Measurements from ENCODE around the gene FAM72C. TPM values are rescaled to one million over a fixed set of nuclear protein-coding genes. Genes with fewer than 3 reads are reported as not detected.
A peak's percentile ranks its signal among the peaks of the same experiment; 100 is the strongest.
"Not testable (repeated sequence)": the region's sequence is repeated elsewhere in the genome, so short reads cannot be mapped to it uniquely, and the experiment has no call there.

The FAM72C gene
- total RNA-seq, 2 donors from 2014 or later: 5.4 to 5.8 TPM

DNA sequence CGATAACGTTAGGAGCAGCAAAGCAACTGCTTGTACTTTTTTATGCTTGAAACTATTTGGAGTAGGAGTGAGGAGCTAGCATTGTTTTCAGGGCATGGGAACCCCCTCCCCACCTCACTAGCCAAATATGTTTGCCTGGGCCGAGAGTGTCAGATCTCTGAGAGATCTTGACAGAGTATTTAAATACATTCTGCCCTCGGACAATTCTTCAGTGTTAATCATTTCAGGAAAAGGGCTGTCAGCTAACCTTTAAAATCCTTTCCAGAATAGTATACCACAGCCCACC, 17.6 kb upstream of the FAM72C start:
- H3K4me3 ChIP-seq (ENCODE audit: low read length); DNase-seq; H3K27me3 Mint-ChIP-seq (ENCODE audit: insufficient read depth); H3K4me1 ChIP-seq (ENCODE audit: control insufficient read depth, insufficient read depth, low read length); H3K36me3 ChIP-seq (ENCODE audit: control insufficient read depth, insufficient read depth, low read length); H3K36me3 Mint-ChIP-seq (ENCODE audit: low read depth); H3K4me3 Mint-ChIP-seq; H3K27me3 ChIP-seq (ENCODE audit: control insufficient read depth, insufficient read depth, low read length, poor library complexity, severe bottlenecking); H3K9me3 Mint-ChIP-seq; H3K27ac Mint-ChIP-seq; H3K9me3 ChIP-seq (ENCODE audit: control insufficient read depth, low read length); H3K9ac ChIP-seq (ENCODE audit: extremely low read depth, low read length, poor library complexity, severe bottlenecking); H3K27ac ChIP-seq (ENCODE audit: low read depth, low read length); H3K4me1 Mint-ChIP-seq: not testable (repeated sequence)
- no CpG with 5 or more reads among the region's 4 CpGs for WGBS, 2 experiments (ENCODE audit: insufficient coverage in 1 of 2, insufficient read length in 1 of 2)

DNA sequence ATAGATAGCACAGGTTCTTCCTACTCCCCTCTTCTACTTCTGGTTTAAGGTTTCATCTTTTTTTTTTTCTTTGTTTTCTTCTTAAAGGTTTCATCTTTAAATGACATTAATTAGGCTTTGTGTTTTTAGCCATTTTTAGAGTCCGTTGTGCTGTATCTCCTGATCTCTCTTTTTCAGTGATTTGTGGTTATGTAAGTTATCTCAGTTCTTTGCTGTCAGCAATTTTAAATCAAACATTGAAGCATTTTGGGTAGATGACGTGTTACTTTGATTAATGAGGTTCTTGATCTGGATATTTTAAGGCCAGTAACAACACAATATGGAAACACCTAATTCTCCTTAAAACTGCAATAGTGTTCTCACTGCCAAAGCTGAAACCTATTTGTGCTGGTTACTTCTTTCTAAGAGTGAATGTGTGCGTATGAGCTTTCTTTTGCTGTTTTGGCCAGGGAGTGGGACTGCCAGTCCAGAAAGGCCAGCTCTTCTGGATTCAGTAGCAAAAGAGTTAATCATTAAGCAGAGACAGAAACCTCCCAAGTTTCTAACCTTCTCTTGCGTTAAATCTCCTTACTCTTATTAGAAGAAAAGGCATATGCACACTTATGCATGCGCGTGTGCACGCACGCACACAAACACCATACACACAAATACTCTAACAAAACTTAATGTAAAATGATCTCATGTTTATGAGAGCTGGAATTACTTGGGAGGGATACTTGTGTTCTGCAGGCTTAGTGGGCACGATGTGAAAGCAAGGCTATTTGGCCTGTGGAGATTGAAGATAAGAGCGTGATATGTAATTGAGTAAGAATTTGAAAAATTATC, 17.0 kb upstream of the FAM72C start:
- not testable (repeated sequence) for H3K4me3 Mint-ChIP-seq, H3K4me1 Mint-ChIP-seq
- no CpG with 5 or more reads among the region's 10 CpGs for WGBS, 2 experiments (ENCODE audit: insufficient coverage in 1 of 2, insufficient read length in 1 of 2)

DNA sequence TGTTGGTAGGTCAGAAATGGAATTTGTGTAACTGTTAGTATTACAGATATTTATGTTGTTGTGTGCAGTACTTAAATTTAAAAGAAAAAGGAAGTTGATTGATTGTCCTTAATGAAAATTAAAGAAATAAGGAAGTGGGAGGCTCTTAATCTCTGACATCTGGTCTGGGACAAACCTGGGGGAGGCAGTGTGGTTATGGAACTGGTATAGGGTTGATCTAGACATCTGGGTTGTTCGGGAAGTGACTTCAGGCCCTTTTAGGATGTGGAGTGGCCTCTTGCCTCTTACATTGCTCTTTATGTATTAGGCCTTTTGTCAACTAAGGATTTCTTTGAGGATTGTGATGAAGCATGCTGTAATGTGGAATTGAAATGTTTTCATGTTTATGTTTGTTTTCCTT, 16.1 kb upstream of the FAM72C start:
- not testable (repeated sequence) for H3K36me3 Mint-ChIP-seq (ENCODE audit: low read depth); H3K4me3 Mint-ChIP-seq; H3K27ac Mint-ChIP-seq; H3K4me1 Mint-ChIP-seq; H3K27me3 Mint-ChIP-seq (ENCODE audit: insufficient read depth); H3K27ac ChIP-seq (ENCODE audit: low read depth, low read length); DNase-seq; H3K9me3 ChIP-seq (ENCODE audit: control insufficient read depth, low read length); H3K9me3 Mint-ChIP-seq; H3K9ac ChIP-seq (ENCODE audit: extremely low read depth, low read length, poor library complexity, severe bottlenecking); H3K36me3 ChIP-seq (ENCODE audit: control insufficient read depth, insufficient read depth, low read length); H3K4me3 ChIP-seq (ENCODE audit: low read length); H3K4me1 ChIP-seq (ENCODE audit: control insufficient read depth, insufficient read depth, low read length); H3K27me3 ChIP-seq (ENCODE audit: control insufficient read depth, insufficient read depth, low read length, poor library complexity, severe bottlenecking)
- no CpG with 5 or more reads among the region's 1 CpG for WGBS, 2 experiments (ENCODE audit: insufficient coverage in 1 of 2, insufficient read length in 1 of 2)

More for the DNA sequence above, 17.0 kb upstream of the FAM72C start:
- H3K27ac Mint-ChIP-seq; H3K9me3 Mint-ChIP-seq; H3K27ac ChIP-seq (ENCODE audit: low read depth, low read length); H3K36me3 ChIP-seq (ENCODE audit: control insufficient read depth, insufficient read depth, low read length); H3K27me3 Mint-ChIP-seq (ENCODE audit: insufficient read depth); H3K9me3 ChIP-seq (ENCODE audit: control insufficient read depth, low read length); H3K4me3 ChIP-seq (ENCODE audit: low read length); H3K27me3 ChIP-seq (ENCODE audit: control insufficient read depth, insufficient read depth, low read length, poor library complexity, severe bottlenecking); H3K4me1 ChIP-seq (ENCODE audit: control insufficient read depth, insufficient read depth, low read length); DNase-seq; H3K9ac ChIP-seq (ENCODE audit: extremely low read depth, low read length, poor library complexity, severe bottlenecking); H3K36me3 Mint-ChIP-seq (ENCODE audit: low read depth): not testable (repeated sequence)

DNA sequence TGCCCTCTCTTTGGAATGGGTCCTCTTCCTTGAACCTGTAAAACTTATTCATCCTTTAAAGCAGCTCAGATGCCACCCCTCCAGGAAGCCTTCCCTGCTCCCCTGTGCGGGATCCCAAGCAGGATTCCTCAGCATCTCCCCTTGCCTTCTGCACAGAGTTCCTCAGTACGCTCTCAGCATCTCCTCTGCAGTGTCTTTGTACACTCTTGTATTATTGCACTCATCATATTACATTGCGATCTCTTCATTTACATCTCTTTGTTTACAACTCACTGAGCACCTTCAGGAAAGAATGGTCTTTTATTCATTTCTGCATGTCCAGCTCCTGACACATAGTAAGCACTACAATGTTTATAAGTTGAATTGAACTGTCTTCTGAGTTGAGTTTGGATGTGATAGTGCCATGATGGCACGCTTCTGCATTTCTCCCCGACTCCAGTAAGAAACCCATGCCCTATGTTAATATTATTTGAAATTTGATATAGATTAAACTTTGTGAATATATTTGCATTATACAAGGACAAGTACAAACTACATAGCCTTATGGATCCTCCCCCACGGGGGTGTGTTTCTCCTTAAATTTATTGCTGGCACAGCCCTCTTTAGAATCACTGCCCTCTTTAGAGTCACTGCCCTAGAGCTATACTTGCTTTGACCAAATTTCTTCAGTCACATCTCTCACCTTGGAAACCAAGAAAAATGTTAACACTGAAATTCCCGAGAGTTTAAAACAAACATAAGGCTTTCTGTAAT, 13.1 kb upstream of the FAM72C start:
- not testable (repeated sequence) for H3K27ac ChIP-seq (ENCODE audit: low read depth, low read length); H3K4me3 Mint-ChIP-seq; H3K4me3 ChIP-seq (ENCODE audit: low read length); DNase-seq; H3K9me3 Mint-ChIP-seq; H3K4me1 Mint-ChIP-seq; H3K27ac Mint-ChIP-seq; H3K27me3 ChIP-seq (ENCODE audit: control insufficient read depth, insufficient read depth, low read length, poor library complexity, severe bottlenecking); H3K27me3 Mint-ChIP-seq (ENCODE audit: insufficient read depth); H3K9me3 ChIP-seq (ENCODE audit: control insufficient read depth, low read length); H3K36me3 ChIP-seq (ENCODE audit: control insufficient read depth, insufficient read depth, low read length); H3K4me1 ChIP-seq (ENCODE audit: control insufficient read depth, insufficient read depth, low read length); H3K9ac ChIP-seq (ENCODE audit: extremely low read depth, low read length, poor library complexity, severe bottlenecking); H3K36me3 Mint-ChIP-seq (ENCODE audit: low read depth)
- 88% methylated on average over 2 of the region's 7 CpGs; no CpG with 5 or more reads in 1 of the 2 experiments for WGBS, 2 experiments (ENCODE audit: insufficient coverage in 1 of 2, insufficient read length in 1 of 2)

DNA sequence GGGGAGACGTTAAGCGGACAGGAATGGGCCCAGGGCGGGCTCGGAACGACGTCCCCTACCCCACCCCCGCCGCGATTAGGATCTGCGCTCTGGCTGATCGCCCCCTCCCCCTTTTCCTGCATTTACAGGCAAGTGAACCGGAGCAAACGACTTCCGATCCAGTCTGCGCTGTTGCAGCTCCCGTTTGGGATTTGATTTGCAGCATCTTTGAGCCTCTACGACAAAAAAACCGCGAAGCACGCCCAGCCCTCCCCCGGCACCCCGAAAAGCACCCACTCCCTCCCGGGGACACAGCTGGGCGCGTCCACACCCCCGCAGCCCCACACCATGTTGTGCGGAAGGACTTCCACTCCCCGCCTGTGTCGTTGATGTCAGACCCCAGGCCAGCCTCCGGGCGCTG, 2.6 kb upstream of the FAM72C start:
- not testable (repeated sequence) for H3K27me3 ChIP-seq (ENCODE audit: control insufficient read depth, insufficient read depth, low read length, poor library complexity, severe bottlenecking); H3K9me3 Mint-ChIP-seq; H3K36me3 ChIP-seq (ENCODE audit: control insufficient read depth, insufficient read depth, low read length); H3K4me1 Mint-ChIP-seq; H3K9me3 ChIP-seq (ENCODE audit: control insufficient read depth, low read length); H3K27me3 Mint-ChIP-seq (ENCODE audit: insufficient read depth); H3K27ac Mint-ChIP-seq; H3K4me1 ChIP-seq (ENCODE audit: control insufficient read depth, insufficient read depth, low read length); H3K36me3 Mint-ChIP-seq (ENCODE audit: low read depth); H3K4me3 ChIP-seq (ENCODE audit: low read length); H3K9ac ChIP-seq (ENCODE audit: extremely low read depth, low read length, poor library complexity, severe bottlenecking); H3K27ac ChIP-seq (ENCODE audit: low read depth, low read length)
- peak overlapping the region; percentile 71 for H3K4me3 Mint-ChIP-seq
- WGBS, 2 experiments (ENCODE audit: insufficient coverage in 1 of 2, insufficient read length in 1 of 2): 0% methylated on average over 2 of the region's 31 CpGs; no CpG with 5 or more reads in 1 of the 2 experiments
- peak; percentile 39 for DNase-seq

GRCh38 chr1:143973876-143974414, 2.2 kb upstream of the FAM72C start:
- H3K9me3 Mint-ChIP-seq; H3K36me3 ChIP-seq (ENCODE audit: control insufficient read depth, insufficient read depth, low read length); H3K27me3 ChIP-seq (ENCODE audit: control insufficient read depth, insufficient read depth, low read length, poor library complexity, severe bottlenecking); DNase-seq; H3K9me3 ChIP-seq (ENCODE audit: control insufficient read depth, low read length); H3K9ac ChIP-seq (ENCODE audit: extremely low read depth, low read length, poor library complexity, severe bottlenecking); H3K4me1 Mint-ChIP-seq; H3K4me1 ChIP-seq (ENCODE audit: control insufficient read depth, insufficient read depth, low read length); H3K27ac ChIP-seq (ENCODE audit: low read depth, low read length); H3K4me3 ChIP-seq (ENCODE audit: low read length); H3K27me3 Mint-ChIP-seq (ENCODE audit: insufficient read depth); H3K36me3 Mint-ChIP-seq (ENCODE audit: low read depth): not testable (repeated sequence)
- Mint-ChIP-seq H3K4me3 (peak overlapping the region; percentile 71), H3K27ac (peak overlapping the region; percentile 77)
- 0% methylated on average over 2 of the region's 37 CpGs; no CpG with 5 or more reads in 1 of the 2 experiments for WGBS, 2 experiments (ENCODE audit: insufficient coverage in 1 of 2, insufficient read length in 1 of 2)
